ENCODE data around the gene CPTP. TPM values are rescaled to one million over a fixed set of nuclear protein-coding genes. Genes with fewer than 3 reads are reported as not detected.

The CPTP gene
- total RNA-seq, 6 experiments from 2014 or later: 24.6 to 31.5 (median 26.6) TPM

- Mint-ChIP-seq H3K36me3 (ENCODE audit: low read depth) (peaks cover 5% of the 10 kb centered on the region), H3K4me3 (no peak overlapping the region), H3K27me3 (ENCODE audit: insufficient read depth) (peaks cover 17% of the 10 kb centered on the region), H3K27ac (no peak overlapping the region), H3K4me1 (ENCODE audit: low read depth) (no peaks in the 10 kb centered on the region), H3K9me3 (no peaks in the 10 kb centered on the region)
- TF ChIP-seq, protein P1, sequence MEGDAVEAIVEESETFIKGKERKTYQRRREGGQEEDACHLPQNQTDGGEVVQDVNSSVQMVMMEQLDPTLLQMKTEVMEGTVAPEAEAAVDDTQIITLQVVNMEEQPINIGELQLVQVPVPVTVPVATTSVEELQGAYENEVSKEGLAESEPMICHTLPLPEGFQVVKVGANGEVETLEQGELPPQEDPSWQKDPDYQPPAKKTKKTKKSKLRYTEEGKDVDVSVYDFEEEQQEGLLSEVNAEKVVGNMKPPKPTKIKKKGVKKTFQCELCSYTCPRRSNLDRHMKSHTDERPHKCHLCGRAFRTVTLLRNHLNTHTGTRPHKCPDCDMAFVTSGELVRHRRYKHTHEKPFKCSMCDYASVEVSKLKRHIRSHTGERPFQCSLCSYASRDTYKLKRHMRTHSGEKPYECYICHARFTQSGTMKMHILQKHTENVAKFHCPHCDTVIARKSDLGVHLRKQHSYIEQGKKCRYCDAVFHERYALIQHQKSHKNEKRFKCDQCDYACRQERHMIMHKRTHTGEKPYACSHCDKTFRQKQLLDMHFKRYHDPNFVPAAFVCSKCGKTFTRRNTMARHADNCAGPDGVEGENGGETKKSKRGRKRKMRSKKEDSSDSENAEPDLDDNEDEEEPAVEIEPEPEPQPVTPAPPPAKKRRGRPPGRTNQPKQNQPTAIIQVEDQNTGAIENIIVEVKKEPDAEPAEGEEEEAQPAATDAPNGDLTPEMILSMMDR (IDR thresholded peaks at IDR 0.05): no peak
- DNase-seq: no peak
Observed at GRCh38 chr1:1335792-1336248, 11.2 kb downstream of the CPTP start.

GRCh38 chr1:1336446-1336845, 11.8 kb downstream of the CPTP start:
- Mint-ChIP-seq H3K4me3 (no peak overlapping the region), H3K27ac (no peak overlapping the region), H3K9me3 (no peaks in the 10 kb centered on the region), H3K36me3 (ENCODE audit: low read depth) (peaks cover 11% of the 10 kb centered on the region), H3K4me1 (ENCODE audit: low read depth) (no peaks in the 10 kb centered on the region), H3K27me3 (ENCODE audit: insufficient read depth) (peaks cover 12% of the 10 kb centered on the region)
- DNase-seq: no peak
- TF ChIP-seq, protein P1 (IDR thresholded peaks at IDR 0.05): no peak

- Mint-ChIP-seq H3K36me3 (ENCODE audit: low read depth) (peaks cover 11% of the 10 kb centered on the region), H3K9me3 (no peaks in the 10 kb centered on the region), H3K4me3 (no peak overlapping the region), H3K4me1 (ENCODE audit: low read depth) (no peaks in the 10 kb centered on the region), H3K27ac (no peak overlapping the region), H3K27me3 (ENCODE audit: insufficient read depth) (peaks cover 6% of the 10 kb centered on the region)
- no peak for DNase-seq
- TF ChIP-seq, protein P1 (IDR thresholded peaks at IDR 0.05): no peak
Observed at GRCh38 chr1:1336931-1337792, 12.6 kb downstream of the CPTP start.

- H3K27ac Mint-ChIP-seq: no peak overlapping the region
- H3K4me1 Mint-ChIP-seq (ENCODE audit: low read depth): no peaks in the 10 kb centered on the region
- DNase-seq: no peak
- TF ChIP-seq, protein P1 (IDR thresholded peaks at IDR 0.05): no peak
- no peak overlapping the region for H3K4me3 Mint-ChIP-seq
- peaks cover 11% of the 10 kb centered on the region for H3K36me3 Mint-ChIP-seq (ENCODE audit: low read depth)
- H3K27me3 Mint-ChIP-seq (ENCODE audit: insufficient read depth): peaks cover 5% of the 10 kb centered on the region
- no peaks in the 10 kb centered on the region for H3K9me3 Mint-ChIP-seq
Observed at GRCh38 chr1:1337793-1338147, 13.2 kb downstream of the CPTP start.

DNA sequence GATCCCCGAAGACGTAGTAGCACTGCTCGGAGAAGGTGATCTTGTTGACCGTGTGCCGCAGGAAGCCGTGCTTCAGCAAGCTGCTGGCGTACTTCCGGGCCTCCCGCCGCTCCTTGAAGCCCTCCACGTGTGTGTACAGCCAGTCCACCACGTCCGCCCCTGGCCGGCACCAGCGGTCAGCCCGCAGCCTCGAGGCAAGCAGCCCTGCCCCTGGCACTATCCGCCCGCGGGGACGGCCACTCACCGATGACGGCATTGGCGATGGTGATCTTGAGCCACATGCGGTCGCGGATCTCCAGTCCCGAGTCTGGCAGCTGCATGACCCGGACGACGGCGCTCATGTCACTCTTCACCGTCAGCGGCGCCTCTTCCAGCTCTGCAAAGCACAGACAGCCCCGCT, 13.7 kb downstream of the CPTP start:
- no peak for DNase-seq
- H3K27me3 Mint-ChIP-seq (ENCODE audit: insufficient read depth): peaks cover 5% of the 10 kb centered on the region
- H3K36me3 Mint-ChIP-seq (ENCODE audit: low read depth): peaks cover 11% of the 10 kb centered on the region
- no peaks in the 10 kb centered on the region for H3K4me1 Mint-ChIP-seq (ENCODE audit: low read depth)
- no peaks in the 10 kb centered on the region for H3K9me3 Mint-ChIP-seq
- TF ChIP-seq, protein P1 (IDR thresholded peaks at IDR 0.05): no peak
- no peak overlapping the region for H3K27ac Mint-ChIP-seq
- H3K4me3 Mint-ChIP-seq: no peak overlapping the region

All from HFFc6 (cell line).